ENCODE data around the gene ECEL1.
"Not testable (repeated sequence)": the region's sequence is repeated elsewhere in the genome, so short reads cannot be mapped to it uniquely, and the experiment has no call there.

Gene ECEL1

GRCh38 chr2:232487385-232488096, at the start of gene ECEL1:
Gene ECEL1 (minus strand): TSS chr2:232487834. CDS start chr2:232486653, 1,181 bp downstream.
- peak within 1 kb of the TSS; percentile 44 for H3K4me3 ChIP-seq (ENCODE audit: low read length)
- no peak within 1 kb of the TSS for H3K27ac ChIP-seq (ENCODE audit: low read length)
- peaks cover 74% of the 10 kb centered on the region for H3K27me3 ChIP-seq (ENCODE audit: control insufficient read depth, insufficient read depth, low read length)
- H3K9me3 ChIP-seq (ENCODE audit: control insufficient read depth, low read depth, low read length) = no peaks in the 10 kb centered on the region
- H3K9ac ChIP-seq (ENCODE audit: low read length) = no peak within 1 kb of the TSS
- H3K4me1 ChIP-seq (ENCODE audit: control insufficient read depth, low read depth, low read length) = peaks cover 8% of the 10 kb centered on the region
- H3K36me3 ChIP-seq (ENCODE audit: control insufficient read depth, low read depth, low read length) = no peaks in the 10 kb centered on the region

GRCh38 chr2:232537079-232537478, 49.4 kb upstream of the ECEL1 start:
- Histone ChIP-seq H3K36me3 (ENCODE audit: control insufficient read depth, low read depth, low read length) (no peaks in the 10 kb centered on the region), H3K4me3 (ENCODE audit: low read length) (no peak overlapping the region), H3K9ac (ENCODE audit: low read length) (no peak overlapping the region), H3K27ac (ENCODE audit: low read length) (no peak overlapping the region), H3K27me3 (ENCODE audit: control insufficient read depth, insufficient read depth, low read length) (no peaks in the 10 kb centered on the region), H3K9me3 (ENCODE audit: control insufficient read depth, low read depth, low read length) (no peaks in the 10 kb centered on the region), H3K4me1 (ENCODE audit: control insufficient read depth, low read depth, low read length) (peaks cover 8% of the 10 kb centered on the region)

GRCh38 chr2:232535761-232536530, 48.3 kb upstream of the ECEL1 start:
- H3K9me3 ChIP-seq (ENCODE audit: control insufficient read depth, low read depth, low read length) = no peaks in the 10 kb centered on the region
- no peak overlapping the region for H3K27ac ChIP-seq (ENCODE audit: low read length)
- H3K4me1 ChIP-seq (ENCODE audit: control insufficient read depth, low read depth, low read length) = peaks cover 8% of the 10 kb centered on the region
- H3K4me3 ChIP-seq (ENCODE audit: low read length) = no peak overlapping the region
- H3K27me3 ChIP-seq (ENCODE audit: control insufficient read depth, insufficient read depth, low read length) = no peaks in the 10 kb centered on the region
- no peak overlapping the region for H3K9ac ChIP-seq (ENCODE audit: low read length)
- no peaks in the 10 kb centered on the region for H3K36me3 ChIP-seq (ENCODE audit: control insufficient read depth, low read depth, low read length)

- Histone ChIP-seq H3K4me3 (ENCODE audit: low read length) (no peak overlapping the region), H3K9ac (ENCODE audit: low read length) (no peak overlapping the region), H3K27ac (ENCODE audit: low read length) (no peak overlapping the region), H3K27me3 (ENCODE audit: control insufficient read depth, insufficient read depth, low read length) (no peaks in the 10 kb centered on the region), H3K36me3 (ENCODE audit: control insufficient read depth, low read depth, low read length) (no peaks in the 10 kb centered on the region), H3K4me1 (ENCODE audit: control insufficient read depth, low read depth, low read length) (peaks cover 8% of the 10 kb centered on the region), H3K9me3 (ENCODE audit: control insufficient read depth, low read depth, low read length) (no peaks in the 10 kb centered on the region)
Measured at GRCh38 chr2:232534940-232535651, 47.5 kb upstream of the ECEL1 start.

GRCh38 chr2:232533944-232534710, 46.5 kb upstream of the ECEL1 start:
- Histone ChIP-seq H3K9ac (ENCODE audit: low read length) (no peak overlapping the region), H3K4me3 (ENCODE audit: low read length) (no peak overlapping the region), H3K27me3 (ENCODE audit: control insufficient read depth, insufficient read depth, low read length) (no peaks in the 10 kb centered on the region), H3K9me3 (ENCODE audit: control insufficient read depth, low read depth, low read length) (no peaks in the 10 kb centered on the region), H3K4me1 (ENCODE audit: control insufficient read depth, low read depth, low read length) (peaks cover 3% of the 10 kb centered on the region), H3K36me3 (ENCODE audit: control insufficient read depth, low read depth, low read length) (no peaks in the 10 kb centered on the region), H3K27ac (ENCODE audit: low read length) (no peak overlapping the region)

- H3K9me3 ChIP-seq (ENCODE audit: control insufficient read depth, low read depth, low read length); H3K36me3 ChIP-seq (ENCODE audit: control insufficient read depth, low read depth, low read length); H3K27ac ChIP-seq (ENCODE audit: low read length): not testable (repeated sequence)
Measured at GRCh38 chr2:232532821-232533220, 45.2 kb upstream of the ECEL1 start.

GRCh38 chr2:232532419-232532818, 44.8 kb upstream of the ECEL1 start:
- H3K4me3 ChIP-seq (ENCODE audit: low read length) = no peak overlapping the region
- no peaks in the 10 kb centered on the region for H3K9me3 ChIP-seq (ENCODE audit: control insufficient read depth, low read depth, low read length)
- no peak overlapping the region for H3K27ac ChIP-seq (ENCODE audit: low read length)
- no peak overlapping the region for H3K9ac ChIP-seq (ENCODE audit: low read length)
- no peaks in the 10 kb centered on the region for H3K27me3 ChIP-seq (ENCODE audit: control insufficient read depth, insufficient read depth, low read length)
- no peaks in the 10 kb centered on the region for H3K36me3 ChIP-seq (ENCODE audit: control insufficient read depth, low read depth, low read length)
- H3K4me1 ChIP-seq (ENCODE audit: control insufficient read depth, low read depth, low read length) = no peaks in the 10 kb centered on the region

More at GRCh38 chr2:232532821-232533220, 45.2 kb upstream of the ECEL1 start:
- H3K9ac ChIP-seq (ENCODE audit: low read length); H3K27me3 ChIP-seq (ENCODE audit: control insufficient read depth, insufficient read depth, low read length); H3K4me3 ChIP-seq (ENCODE audit: low read length); H3K4me1 ChIP-seq (ENCODE audit: control insufficient read depth, low read depth, low read length): not testable (repeated sequence)

- H3K9ac ChIP-seq (ENCODE audit: low read length) = no peak overlapping the region
- no peaks in the 10 kb centered on the region for H3K27me3 ChIP-seq (ENCODE audit: control insufficient read depth, insufficient read depth, low read length)
- H3K36me3 ChIP-seq (ENCODE audit: control insufficient read depth, low read depth, low read length) = no peaks in the 10 kb centered on the region
- H3K4me1 ChIP-seq (ENCODE audit: control insufficient read depth, low read depth, low read length) = no peaks in the 10 kb centered on the region
- no peaks in the 10 kb centered on the region for H3K9me3 ChIP-seq (ENCODE audit: control insufficient read depth, low read depth, low read length)
- no peak overlapping the region for H3K27ac ChIP-seq (ENCODE audit: low read length)
- H3K4me3 ChIP-seq (ENCODE audit: low read length) = no peak overlapping the region
Measured at GRCh38 chr2:232530626-232531260, 43.1 kb upstream of the ECEL1 start.

- Histone ChIP-seq H3K27ac (ENCODE audit: low read length) (no peak overlapping the region), H3K4me3 (ENCODE audit: low read length) (no peak overlapping the region), H3K27me3 (ENCODE audit: control insufficient read depth, insufficient read depth, low read length) (peaks cover 4% of the 10 kb centered on the region), H3K9me3 (ENCODE audit: control insufficient read depth, low read depth, low read length) (no peaks in the 10 kb centered on the region), H3K4me1 (ENCODE audit: control insufficient read depth, low read depth, low read length) (no peaks in the 10 kb centered on the region), H3K36me3 (ENCODE audit: control insufficient read depth, low read depth, low read length) (no peaks in the 10 kb centered on the region), H3K9ac (ENCODE audit: low read length) (no peak overlapping the region)
Measured at GRCh38 chr2:232529806-232530547, 42.3 kb upstream of the ECEL1 start.

GRCh38 chr2:232528746-232529460, 41.3 kb upstream of the ECEL1 start:
- Histone ChIP-seq H3K27ac (ENCODE audit: low read length) (no peak overlapping the region), H3K27me3 (ENCODE audit: control insufficient read depth, insufficient read depth, low read length) (peaks cover 14% of the 10 kb centered on the region), H3K36me3 (ENCODE audit: control insufficient read depth, low read depth, low read length) (no peaks in the 10 kb centered on the region), H3K4me1 (ENCODE audit: control insufficient read depth, low read depth, low read length) (no peaks in the 10 kb centered on the region), H3K9ac (ENCODE audit: low read length) (no peak overlapping the region), H3K9me3 (ENCODE audit: control insufficient read depth, low read depth, low read length) (no peaks in the 10 kb centered on the region), H3K4me3 (ENCODE audit: low read length) (no peak overlapping the region)
